K562 treated with DMSO at 1 percent for 12 hours (cell line): ENCODE measurements around the gene OR5B3. TPM values are rescaled to one million over a fixed set of nuclear protein-coding genes. Genes with fewer than 3 reads are reported as not detected.

Experiments used
- total RNA-seq: library from RNA; unstranded; fragments of 300-600 nt; gene quantifications from 2 replicates; pipeline ENCODE4 v1.2.3, GENCODE V29; 2022; ENCODE audit not compliant: insufficient read depth

The OR5B3 gene
- total RNA-seq = not detected in 2 replicates

GRCh38 chr11:58406774-58407173 lies at the start of gene OR5B3:
TSS of gene OR5B3 (minus strand) at chr11:58406874. CDS start at chr11:58403409, 3,465 bp downstream.

GRCh38 chr11:58442136-58442535 lies 35.5 kb upstream of the OR5B3 start, which contains the start of gene OR5B12:
TSS of gene OR5B12 (minus strand) at chr11:58442236. CDS start at chr11:58440151, 2,085 bp downstream.

GRCh38 chr11:58428021-58428420 lies 21.3 kb upstream of the OR5B3 start, which contains the start of gene OR5B2:
TSS of gene OR5B2 (minus strand) at chr11:58428121. CDS start at chr11:58423261, 4,860 bp downstream.

DNA sequence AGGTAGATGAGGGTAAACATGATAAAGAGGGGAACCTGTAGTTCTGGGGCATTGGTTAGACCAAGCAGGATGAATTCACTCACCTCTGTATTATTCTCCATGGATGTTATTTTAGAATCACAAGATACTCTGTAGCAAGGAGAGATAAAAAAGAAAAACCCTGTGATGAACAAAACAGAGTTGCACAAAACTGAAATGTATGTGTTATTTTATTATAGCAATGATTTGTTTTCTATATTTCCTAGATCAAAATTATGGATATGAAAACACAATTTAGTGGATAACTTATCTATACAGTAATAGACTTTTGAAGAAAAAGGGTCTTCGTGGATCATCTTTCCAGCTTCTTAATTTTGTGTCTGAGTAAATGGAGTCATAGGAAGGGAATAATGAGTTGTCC lies 47.7 kb downstream of the OR5B3 start, which contains the start of gene OR5B17:
OR5B17 (minus strand) TSS at position 101 of the 400 bp plus-strand sequence; CDS start at position 101, 0 bp downstream.

Other genes starting within 250 kb of the OR5B3 start
- gene OR9Q2, start 217.8 kb downstream of the OR5B3 start, total RNA-seq = not detected in 2 replicates
- not detected in 2 replicates for gene OR1S2, start 202.7 kb downstream of the OR5B3 start, total RNA-seq
- gene OR1S1, start 194.2 kb downstream of the OR5B3 start, total RNA-seq = not detected in 2 replicates
- gene OR10Q1, start 178.0 kb downstream of the OR5B3 start, total RNA-seq = not detected in 2 replicates
- not detected in 2 replicates for gene OR10W1, start 138.6 kb downstream of the OR5B3 start, total RNA-seq
- gene OR5B17, start 47.8 kb downstream of the OR5B3 start, total RNA-seq = not detected in 2 replicates
- gene OR5B2, start 21.2 kb upstream of the OR5B3 start, total RNA-seq = not detected in 2 replicates
- not detected in 2 replicates for gene OR5B12, start 35.4 kb upstream of the OR5B3 start, total RNA-seq
- gene OR5B21, start 101.2 kb upstream of the OR5B3 start, total RNA-seq = not detected in 2 replicates
- 2.0 and 4.3 TPM in 2 replicates for gene LPXN, start 169.0 kb upstream of the OR5B3 start, total RNA-seq
- 11.1 and 32.8 TPM in 2 replicates for gene ZFP91, start 172.2 kb upstream of the OR5B3 start, total RNA-seq
- gene CNTF, start 215.8 kb upstream of the OR5B3 start, total RNA-seq = 1.8 TPM in 1 of 2 replicates, not detected in the other